NK-92 (cell line): ENCODE measurements around the gene ASIC2.
"Not testable (repeated sequence)": the region's sequence is repeated elsewhere in the genome, so short reads cannot be mapped to it uniquely, and the experiment has no call there.

ENCODE experiments used
- DNase-seq: peaks from one replicate; lab custom pipeline; 2025; ENCODE audit not compliant: unreplicated experiment; lab: John Stamatoyannopoulos, UW

Gene ASIC2

GRCh38 chr17:32992321-32993033 lies 300.6 kb downstream of the ASIC2 start:
- no peak for DNase-seq

GRCh38 chr17:32988481-32989101 lies 304.5 kb downstream of the ASIC2 start:
- no peak for DNase-seq

- not testable (repeated sequence) for DNase-seq
Measured at GRCh38 chr17:32987868-32988267, 305.2 kb downstream of the ASIC2 start.

GRCh38 chr17:32987453-32987805 lies 305.7 kb downstream of the ASIC2 start:
- not testable (repeated sequence) for DNase-seq

GRCh38 chr17:32985050-32985756 lies 307.9 kb downstream of the ASIC2 start:
- no peak for DNase-seq

- not testable (repeated sequence) for DNase-seq
Measured at GRCh38 chr17:32981611-32982010, 311.5 kb downstream of the ASIC2 start.

GRCh38 chr17:32980230-32980629 lies 312.9 kb downstream of the ASIC2 start:
- no peak for DNase-seq

GRCh38 chr17:32976605-32977004 lies 316.5 kb downstream of the ASIC2 start:
- no peak for DNase-seq

- no peak for DNase-seq
Measured at GRCh38 chr17:32976131-32976530, 317.0 kb downstream of the ASIC2 start.

- no peak for DNase-seq
Measured at GRCh38 chr17:32971171-32971570, 321.9 kb downstream of the ASIC2 start.

- no peak for DNase-seq
Measured at GRCh38 chr17:32970281-32970680, 322.8 kb downstream of the ASIC2 start.

GRCh38 chr17:32969231-32969630 lies 323.9 kb downstream of the ASIC2 start:
- DNase-seq = not testable (repeated sequence)

- no peak for DNase-seq
Measured at GRCh38 chr17:32964541-32964940, 328.6 kb downstream of the ASIC2 start.
